ENCODE results near the gene GRB10. TPM values are rescaled to one million over a fixed set of nuclear protein-coding genes. Genes with fewer than 3 reads are reported as not detected.

Gene GRB10
- total and polyA plus RNA-seq, 2 donors, result 42.3 to 44.3 TPM

- no peak overlapping the region for H3K4me3 ChIP-seq (ENCODE audit: low read depth, low read length)
- peaks cover 1% of the 10 kb centered on the region for H3K4me1 ChIP-seq (ENCODE audit: insufficient read depth)
- H3K27ac ChIP-seq (ENCODE audit: low read depth), result no peak overlapping the region
- H3K36me3 ChIP-seq (ENCODE audit: insufficient read depth), result no peaks in the 10 kb centered on the region
- no peak for DNase-seq (ENCODE audit: extremely low spot score)
- 94% methylated on average over 9 of the region's 9 CpGs for WGBS
Measured at GRCh38 chr7:50723888-50724287, 58.8 kb downstream of the GRB10 start.

GRCh38 chr7:50723173-50723572 lies 59.5 kb downstream of the GRB10 start:
- 96% methylated on average over 4 of the region's 4 CpGs for WGBS
- Histone ChIP-seq H3K27ac (ENCODE audit: low read depth) (no peak overlapping the region), H3K4me3 (ENCODE audit: low read depth, low read length) (no peak overlapping the region), H3K4me1 (ENCODE audit: insufficient read depth) (peaks cover 1% of the 10 kb centered on the region), H3K36me3 (ENCODE audit: insufficient read depth) (no peaks in the 10 kb centered on the region)
- no peak for DNase-seq (ENCODE audit: extremely low spot score)

GRCh38 chr7:50721661-50722259 lies 60.9 kb downstream of the GRB10 start:
- H3K4me3 ChIP-seq (ENCODE audit: low read depth, low read length), result no peak overlapping the region
- no peaks in the 10 kb centered on the region for H3K36me3 ChIP-seq (ENCODE audit: insufficient read depth)
- peaks cover 1% of the 10 kb centered on the region for H3K4me1 ChIP-seq (ENCODE audit: insufficient read depth)
- WGBS, result 69% methylated on average over 10 of the region's 10 CpGs
- no peak for DNase-seq (ENCODE audit: extremely low spot score)
- H3K27ac ChIP-seq (ENCODE audit: low read depth), result no peak overlapping the region

- WGBS, result 83% methylated on average over 10 of the region's 10 CpGs
- Histone ChIP-seq H3K4me1 (ENCODE audit: insufficient read depth) (peaks cover 1% of the 10 kb centered on the region), H3K36me3 (ENCODE audit: insufficient read depth) (no peaks in the 10 kb centered on the region), H3K27ac (ENCODE audit: low read depth) (no peak overlapping the region), H3K4me3 (ENCODE audit: low read depth, low read length) (no peak overlapping the region)
- DNase-seq (ENCODE audit: extremely low spot score), result no peak
Measured at GRCh38 chr7:50721160-50721559, 61.5 kb downstream of the GRB10 start.

- H3K4me1 ChIP-seq (ENCODE audit: insufficient read depth), result peaks cover 4% of the 10 kb centered on the region
- 72% methylated on average over 7 of the region's 7 CpGs for WGBS
- no peak overlapping the region for H3K27ac ChIP-seq (ENCODE audit: low read depth)
- no peak overlapping the region for H3K4me3 ChIP-seq (ENCODE audit: low read depth, low read length)
- H3K36me3 ChIP-seq (ENCODE audit: insufficient read depth), result no peaks in the 10 kb centered on the region
- no peak for DNase-seq (ENCODE audit: extremely low spot score)
Measured at GRCh38 chr7:50720295-50720694, 62.4 kb downstream of the GRB10 start.

GRCh38 chr7:50718876-50719275 lies 63.8 kb downstream of the GRB10 start:
- 79% methylated on average over 2 of the region's 2 CpGs for WGBS
- H3K4me3 ChIP-seq (ENCODE audit: low read depth, low read length), result no peak overlapping the region
- DNase-seq (ENCODE audit: extremely low spot score), result no peak
- peaks cover 6% of the 10 kb centered on the region for H3K4me1 ChIP-seq (ENCODE audit: insufficient read depth)
- H3K36me3 ChIP-seq (ENCODE audit: insufficient read depth), result no peaks in the 10 kb centered on the region
- H3K27ac ChIP-seq (ENCODE audit: low read depth), result no peak overlapping the region

- Histone ChIP-seq H3K4me3 (ENCODE audit: low read depth, low read length) (no peak overlapping the region), H3K27ac (ENCODE audit: low read depth) (no peak overlapping the region), H3K36me3 (ENCODE audit: insufficient read depth) (no peaks in the 10 kb centered on the region), H3K4me1 (ENCODE audit: insufficient read depth) (peaks cover 6% of the 10 kb centered on the region)
- 78% methylated on average over 6 of the region's 6 CpGs for WGBS
- DNase-seq (ENCODE audit: extremely low spot score), result no peak
Measured at GRCh38 chr7:50718311-50718710, 64.4 kb downstream of the GRB10 start.

GRCh38 chr7:50717181-50717580 lies 65.5 kb downstream of the GRB10 start:
- no peak overlapping the region for H3K27ac ChIP-seq (ENCODE audit: low read depth)
- no peaks in the 10 kb centered on the region for H3K36me3 ChIP-seq (ENCODE audit: insufficient read depth)
- 94% methylated on average over 4 of the region's 4 CpGs for WGBS
- H3K4me1 ChIP-seq (ENCODE audit: insufficient read depth), result peaks cover 6% of the 10 kb centered on the region
- H3K4me3 ChIP-seq (ENCODE audit: low read depth, low read length), result no peak overlapping the region
- DNase-seq (ENCODE audit: extremely low spot score), result no peak

- WGBS, result 73% methylated on average over 4 of the region's 4 CpGs
- Histone ChIP-seq H3K4me1 (ENCODE audit: insufficient read depth) (peaks cover 6% of the 10 kb centered on the region), H3K27ac (ENCODE audit: low read depth) (no peak overlapping the region), H3K36me3 (ENCODE audit: insufficient read depth) (no peaks in the 10 kb centered on the region), H3K4me3 (ENCODE audit: low read depth, low read length) (no peak overlapping the region)
- DNase-seq (ENCODE audit: extremely low spot score), result no peak
Measured at GRCh38 chr7:50714857-50715256, 67.8 kb downstream of the GRB10 start.

- H3K4me1 ChIP-seq (ENCODE audit: insufficient read depth), result peaks cover 4% of the 10 kb centered on the region
- no peak overlapping the region for H3K27ac ChIP-seq (ENCODE audit: low read depth)
- WGBS, result 77% methylated on average over 5 of the region's 5 CpGs
- H3K4me3 ChIP-seq (ENCODE audit: low read depth, low read length), result no peak overlapping the region
- DNase-seq (ENCODE audit: extremely low spot score), result no peak
- no peaks in the 10 kb centered on the region for H3K36me3 ChIP-seq (ENCODE audit: insufficient read depth)
Measured at GRCh38 chr7:50713123-50713965, 69.4 kb downstream of the GRB10 start.

GRCh38 chr7:50712252-50713122 lies 70.2 kb downstream of the GRB10 start:
- peaks cover 4% of the 10 kb centered on the region for H3K4me1 ChIP-seq (ENCODE audit: insufficient read depth)
- H3K27ac ChIP-seq (ENCODE audit: low read depth), result no peak overlapping the region
- 45% methylated on average over 3 of the region's 3 CpGs for WGBS

GRCh38 chr7:50711271-50712175 lies 71.2 kb downstream of the GRB10 start:
- DNase-seq (ENCODE audit: extremely low spot score), result no peak
- Histone ChIP-seq H3K27ac (ENCODE audit: low read depth) (no peak overlapping the region), H3K36me3 (ENCODE audit: insufficient read depth) (no peaks in the 10 kb centered on the region), H3K4me3 (ENCODE audit: low read depth, low read length) (no peak overlapping the region), H3K4me1 (ENCODE audit: insufficient read depth) (peaks cover 4% of the 10 kb centered on the region)
- WGBS, result 64% methylated on average over 14 of the region's 14 CpGs

More at GRCh38 chr7:50712252-50713122, 70.2 kb downstream of the GRB10 start:
- peak; percentile 25 for DNase-seq (ENCODE audit: extremely low spot score)
- no peak overlapping the region for H3K4me3 ChIP-seq (ENCODE audit: low read depth, low read length)
- no peaks in the 10 kb centered on the region for H3K36me3 ChIP-seq (ENCODE audit: insufficient read depth)

Data from urinary bladder (tissue), 4 donors.